Stimulated activated CD8-positive, alpha-beta memory T cell treated with anti-CD3 and anti-CD28 coated beads, Interleukin-12 subunit alpha, Interleukin-12 subunit beta, amount 100 ng/mL, for 1 hour (primary cell): ENCODE measurements around the gene TMTC4.
"Not testable (repeated sequence)": the region's sequence is repeated elsewhere in the genome, so short reads cannot be mapped to it uniquely, and the experiment has no call there.

Experiments used
- DNase-seq: peaks from one replicate; pipeline ENCODE4 v3.0.0-alpha.2; 2020; ENCODE audit warnings: low read depth

The TMTC4 gene

DNA sequence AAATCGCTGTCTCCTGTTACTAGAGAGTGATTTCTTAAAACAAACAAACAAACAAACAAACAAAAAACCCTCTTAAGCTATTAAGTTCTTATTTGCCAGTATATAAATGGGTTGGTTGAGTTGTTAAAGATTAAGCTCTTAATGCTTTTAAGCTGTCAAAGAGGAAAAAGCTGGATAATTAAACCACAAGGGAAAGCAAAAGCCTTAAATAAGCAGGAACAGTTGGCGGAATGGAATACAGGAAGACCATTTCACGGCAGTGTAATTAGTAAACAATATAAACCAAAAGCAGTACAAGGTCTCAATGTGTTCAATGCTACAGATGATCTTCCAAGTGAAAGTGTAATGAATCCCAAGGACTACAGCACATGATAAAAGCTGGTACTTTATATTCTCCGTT is 53.8 kb downstream of the TMTC4 start:
- no peak for DNase-seq

DNA sequence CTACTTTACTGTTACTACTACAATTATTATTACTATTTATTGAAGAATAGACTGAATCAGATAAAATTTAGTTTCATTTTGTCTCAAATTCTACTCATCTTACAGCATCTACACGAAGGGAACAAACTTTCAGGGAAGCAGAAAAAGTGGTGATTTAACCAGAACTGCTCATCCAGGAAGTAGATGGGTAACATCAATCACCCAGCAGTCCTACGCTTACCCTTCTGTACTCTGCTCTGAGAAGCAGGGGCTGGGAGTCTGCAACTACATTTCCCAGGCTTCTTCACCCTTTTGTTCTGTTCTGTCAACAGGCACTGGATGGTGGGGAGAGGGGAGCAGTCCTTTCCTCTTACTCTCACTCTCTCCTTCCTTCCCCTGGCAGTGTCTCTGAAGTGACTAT is 54.7 kb downstream of the TMTC4 start:
- no peak for DNase-seq

DNA sequence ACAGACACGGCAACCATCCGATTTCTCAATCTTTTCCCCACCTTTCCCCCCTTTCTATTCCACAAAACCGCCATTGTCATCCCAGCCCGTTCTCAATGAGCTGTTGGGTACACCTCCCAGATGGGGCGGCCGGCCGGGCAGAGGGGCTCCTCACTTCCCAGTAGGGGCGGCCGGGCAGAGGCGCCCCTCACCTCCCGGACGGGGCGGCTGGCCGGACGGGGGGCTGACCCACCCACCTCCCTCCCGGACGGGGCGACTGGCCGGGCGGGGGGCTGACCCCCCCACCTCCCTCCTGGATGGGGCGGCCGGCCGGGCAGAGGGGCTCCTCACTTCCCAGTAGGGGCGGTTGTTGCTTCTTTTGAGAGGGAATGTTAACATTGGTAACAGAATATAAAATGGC is 55.7 kb downstream of the TMTC4 start:
- not testable (repeated sequence) for DNase-seq

DNA sequence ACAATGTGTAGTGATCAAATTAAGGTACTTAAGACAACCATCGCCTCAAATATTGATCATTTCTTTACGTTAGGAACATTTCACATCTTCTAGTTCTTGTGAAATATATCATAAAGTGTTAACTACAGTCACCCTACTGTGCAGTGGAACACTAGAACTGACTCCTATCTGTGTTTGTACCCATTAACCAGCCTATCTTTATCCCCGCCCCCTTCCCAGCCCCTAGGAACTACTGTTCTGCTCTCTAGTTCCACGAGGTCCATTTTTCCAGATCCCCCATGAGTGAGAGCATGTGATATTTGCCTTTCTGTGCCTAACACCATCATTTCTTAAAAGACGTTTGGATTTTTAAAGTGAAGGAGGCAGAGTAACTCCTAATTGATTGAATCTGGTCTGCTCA is 61.6 kb downstream of the TMTC4 start:
- no peak for DNase-seq

DNA sequence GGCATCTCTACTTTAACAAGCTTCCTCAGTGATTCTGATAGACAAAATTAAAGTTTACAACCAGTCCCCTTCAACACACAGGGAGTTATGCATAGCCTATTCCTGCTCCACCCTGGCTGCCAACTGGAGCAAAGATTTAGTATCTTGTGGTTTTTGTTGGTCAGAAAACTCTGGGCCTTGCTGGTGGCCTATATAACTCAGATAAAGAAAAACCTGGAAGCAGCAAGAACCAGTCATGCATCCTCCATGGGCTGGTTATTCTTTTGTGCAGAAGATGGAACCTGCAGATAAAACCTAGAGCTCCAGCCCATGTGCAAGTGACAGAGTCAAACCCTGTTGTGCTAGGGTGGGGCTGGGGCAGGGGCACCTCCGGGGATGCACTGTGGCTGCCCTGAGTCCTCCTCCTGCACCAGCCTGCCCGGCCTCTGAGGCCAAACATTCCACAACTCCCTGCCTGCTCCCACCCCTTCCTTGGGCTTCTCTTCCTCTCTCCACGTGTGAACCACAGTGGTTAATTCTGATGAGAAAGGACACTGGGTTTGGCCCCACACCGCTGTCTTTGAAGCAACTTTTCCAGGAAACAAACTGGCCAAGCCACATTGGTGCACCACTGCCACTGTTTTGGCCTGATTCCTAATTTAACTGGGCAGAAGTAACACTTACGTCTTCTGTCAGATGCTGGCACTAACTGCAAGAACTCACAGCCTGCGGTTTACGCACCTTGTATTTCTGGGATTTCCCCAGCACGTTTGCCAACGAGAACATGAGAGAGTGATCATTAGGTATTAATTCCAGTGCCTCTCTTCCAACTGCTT is 62.7 kb downstream of the TMTC4 start:
- DNase-seq: no peak

DNA sequence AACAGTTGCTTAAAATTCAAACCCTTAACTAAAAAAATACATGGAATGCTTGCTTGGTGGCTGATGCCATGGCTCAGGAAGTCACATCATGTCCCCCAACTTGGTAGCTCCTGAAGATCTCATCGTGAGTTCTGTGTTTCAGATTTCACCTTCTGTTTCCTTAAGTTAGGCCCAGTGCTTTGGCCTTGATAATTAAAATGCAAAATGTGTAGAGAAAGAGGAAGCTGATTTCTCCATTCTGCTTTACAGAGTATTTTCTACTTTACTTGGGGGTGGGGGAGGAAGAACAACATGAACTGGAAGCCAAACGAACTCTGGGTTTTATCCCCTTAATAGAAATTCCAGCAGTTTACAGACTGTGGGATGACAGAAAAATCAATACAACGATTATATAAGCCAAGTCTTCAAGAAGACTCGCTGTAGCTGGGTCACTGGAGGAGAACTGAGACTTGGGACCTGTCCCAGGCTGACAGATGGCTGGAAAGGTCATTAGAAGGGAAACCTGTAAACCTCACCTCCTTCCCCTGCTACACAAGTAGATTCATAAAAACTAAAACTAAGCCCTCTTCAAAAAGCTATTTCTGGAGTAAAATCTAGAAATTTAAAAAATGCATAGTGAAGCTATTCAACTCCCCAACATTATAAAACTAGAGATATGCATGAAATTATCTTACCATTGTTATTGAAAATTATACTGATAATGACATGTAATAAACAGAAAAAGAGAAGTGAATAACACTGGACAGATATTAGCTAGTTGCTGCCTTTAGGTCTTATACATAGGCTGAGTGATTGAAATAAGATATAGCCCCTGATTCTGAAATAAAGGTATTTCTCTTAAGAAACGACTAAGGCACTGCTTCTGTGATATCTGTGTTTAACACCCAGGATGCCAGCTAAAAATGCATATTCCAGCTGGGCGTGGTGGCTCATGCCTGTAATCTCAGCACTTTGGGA is 63.9 kb downstream of the TMTC4 start:
- no peak for DNase-seq

DNA sequence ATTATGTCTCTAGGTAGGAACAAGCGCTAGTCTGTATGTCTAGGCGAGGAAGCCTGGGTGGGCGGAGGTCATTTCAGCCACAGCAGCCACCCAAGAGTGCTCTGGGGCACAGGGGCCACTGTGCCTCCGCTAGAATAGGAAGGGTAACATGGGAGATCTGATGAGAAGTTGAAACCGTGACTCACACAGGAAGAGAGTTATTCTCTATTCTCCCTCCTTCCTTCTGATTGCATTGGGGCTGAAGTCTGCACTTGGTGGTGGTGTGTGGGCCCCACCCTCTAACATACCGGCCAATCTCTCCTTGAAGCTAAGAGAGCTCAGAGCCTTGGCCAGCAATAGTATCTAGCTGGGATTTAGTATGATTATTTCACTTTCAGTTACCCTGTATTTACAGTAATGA is 65.7 kb downstream of the TMTC4 start:
- DNase-seq: no peak

DNA sequence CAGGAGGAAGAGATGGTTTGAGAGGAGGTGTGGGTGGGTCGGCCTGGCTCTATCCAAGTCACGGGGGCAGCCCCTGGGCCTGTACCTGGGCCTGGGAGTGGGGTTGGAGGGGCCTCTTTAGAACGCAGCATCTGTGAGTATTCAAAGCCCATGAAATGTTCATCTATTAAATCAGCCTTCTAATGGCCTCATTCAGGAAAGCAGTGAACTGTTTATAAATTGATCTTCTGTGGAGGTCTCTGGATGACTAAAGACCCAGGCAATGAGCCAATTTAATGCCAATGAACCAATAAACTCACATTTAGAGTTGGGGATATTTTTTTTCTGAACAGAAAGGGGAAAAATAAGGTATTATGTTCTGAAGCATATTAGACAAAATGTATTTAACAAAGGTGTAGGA is 66.1 kb downstream of the TMTC4 start:
- DNase-seq: no peak

DNA sequence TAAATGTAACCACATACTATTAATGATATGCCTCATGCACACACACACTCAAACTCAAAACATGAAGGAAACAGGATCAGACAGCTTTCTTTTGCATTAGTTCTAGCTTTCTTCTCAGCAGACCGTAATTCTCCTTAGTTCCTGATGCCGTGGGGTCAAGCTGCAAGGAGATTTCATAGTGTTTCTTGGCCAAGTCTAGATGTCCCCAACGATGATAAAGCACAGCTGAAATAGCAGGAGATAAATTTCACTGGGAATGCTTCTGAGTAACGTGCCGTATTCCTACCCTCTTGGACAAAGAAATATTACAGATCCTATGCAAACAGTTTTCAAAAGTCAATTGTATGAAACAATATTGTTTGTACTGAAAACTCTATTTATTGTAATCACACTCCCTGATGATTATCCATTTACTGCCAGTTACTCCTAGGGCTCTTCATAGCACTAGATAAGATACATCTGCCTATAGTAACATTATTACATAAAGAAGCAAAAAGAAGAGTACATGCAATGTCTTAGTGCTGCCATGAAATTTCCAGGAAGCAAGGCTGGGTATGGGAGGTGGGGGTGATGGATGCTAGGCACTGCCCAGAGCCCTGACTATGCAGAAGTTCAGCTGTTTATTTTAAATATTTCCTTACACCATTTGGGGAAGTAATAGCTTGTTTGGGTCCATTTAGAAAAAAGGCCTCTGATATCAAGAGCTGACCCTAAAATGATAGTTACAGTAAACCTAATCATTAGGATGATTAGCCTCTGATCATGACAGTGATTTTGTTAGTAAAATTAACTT is 69.5 kb downstream of the TMTC4 start:
- DNase-seq: no peak

DNA sequence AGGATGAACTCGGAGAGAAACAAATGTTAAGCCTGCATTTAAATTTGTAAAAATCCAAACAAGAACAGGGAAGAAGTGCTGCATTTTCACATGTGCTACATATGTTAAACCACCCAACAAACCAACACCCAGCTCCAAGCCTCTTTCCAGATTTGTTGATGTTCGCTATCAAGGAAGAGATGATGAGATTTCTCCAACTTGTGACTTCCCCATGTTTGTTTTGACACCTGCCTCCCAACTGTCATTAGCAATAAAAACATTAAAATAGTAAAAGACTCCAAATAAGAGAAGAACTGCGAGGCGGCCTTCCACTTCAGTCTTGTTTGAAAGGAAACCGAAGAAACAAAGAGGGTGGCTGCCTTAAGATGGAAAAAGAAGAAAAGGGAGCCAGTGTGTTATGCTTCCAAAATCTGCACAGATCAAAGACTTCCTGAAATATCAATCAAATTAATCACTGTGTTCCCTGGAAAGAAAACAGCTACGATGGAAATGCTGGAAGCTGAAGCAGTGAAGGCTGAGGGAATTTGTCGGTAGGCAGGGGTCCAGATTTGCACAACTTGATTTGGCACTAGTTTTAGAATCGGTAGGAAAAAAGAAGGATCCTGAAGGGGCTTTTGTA is 72.0 kb downstream of the TMTC4 start:
- DNase-seq: no peak

DNA sequence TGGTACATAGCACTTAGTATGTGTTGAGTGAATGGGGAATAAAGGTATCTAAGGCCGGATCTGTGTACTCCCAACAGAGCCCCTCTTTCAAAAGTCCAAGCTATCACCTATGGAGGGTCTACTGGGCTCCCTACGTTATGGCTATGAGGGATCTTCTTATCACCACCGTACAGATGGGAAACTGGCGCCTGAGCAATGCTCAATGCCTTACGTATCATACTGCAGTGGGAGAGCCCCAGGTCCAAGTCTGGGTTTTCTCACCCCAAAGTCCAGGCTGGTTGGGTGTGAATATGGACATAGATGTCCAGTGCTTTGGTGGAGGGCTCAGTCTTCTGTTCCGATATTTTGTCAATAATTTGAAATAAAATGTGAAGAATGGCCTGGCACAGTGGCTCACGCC is 72.9 kb downstream of the TMTC4 start:
- no peak for DNase-seq

DNA sequence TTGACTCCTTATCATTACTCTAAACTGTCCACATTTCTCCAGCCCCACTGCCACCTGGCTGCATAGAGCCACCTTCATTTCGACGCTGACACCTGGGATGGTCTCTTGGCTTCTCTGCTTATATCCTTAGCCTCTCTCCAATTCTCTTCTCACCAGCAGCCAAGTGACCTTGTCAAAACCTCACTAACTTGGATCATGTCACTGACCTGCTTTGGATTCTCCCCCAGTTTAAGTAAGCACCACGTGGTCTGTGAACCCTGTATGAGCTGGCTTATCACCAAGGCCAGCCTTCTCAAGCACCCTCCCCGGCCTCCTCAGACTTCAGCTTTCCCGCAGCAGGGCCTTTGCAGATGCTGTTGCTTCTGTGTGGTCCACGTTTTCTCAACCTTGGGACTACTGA is 73.7 kb downstream of the TMTC4 start:
- DNase-seq: no peak

DNA sequence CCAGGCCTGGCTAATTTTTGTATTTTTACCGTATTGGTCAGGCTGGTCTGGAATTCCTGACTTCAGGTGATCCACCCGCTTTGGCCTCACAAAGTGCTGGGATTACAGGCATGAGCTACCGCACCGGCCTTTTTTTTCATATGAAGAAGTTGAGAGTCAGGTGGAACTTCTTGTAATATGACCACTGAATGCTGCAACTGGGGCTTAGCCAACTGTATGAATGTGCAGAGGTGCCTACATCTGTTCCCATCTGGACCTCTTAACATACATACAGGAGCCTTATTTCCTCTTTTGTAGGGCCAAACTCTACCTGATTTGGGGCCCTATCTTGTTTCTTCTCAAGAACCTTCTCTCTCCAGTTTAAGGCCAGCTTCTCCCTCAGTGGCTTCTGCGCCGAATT is 74.1 kb downstream of the TMTC4 start:
- DNase-seq: no peak

DNA sequence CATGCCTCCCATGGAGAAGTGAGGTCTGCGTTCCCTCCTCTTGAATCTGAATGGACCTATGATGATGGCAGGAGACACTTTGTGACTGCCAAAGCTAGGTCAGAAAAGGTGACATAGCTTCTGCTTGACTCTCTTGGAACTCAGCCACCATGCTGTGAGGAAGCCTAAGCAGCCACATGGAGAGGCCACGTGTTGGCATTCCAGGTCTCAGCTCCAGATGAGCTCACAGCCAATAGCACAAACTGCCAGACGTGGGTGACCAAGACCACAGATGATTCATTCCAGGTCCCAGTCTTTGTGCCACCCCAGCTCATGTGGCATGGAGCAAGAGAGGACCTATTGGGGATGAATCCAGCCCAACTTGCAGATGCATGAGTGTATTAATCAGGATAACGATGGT is 77.3 kb downstream of the TMTC4 start:
- no peak for DNase-seq

DNA sequence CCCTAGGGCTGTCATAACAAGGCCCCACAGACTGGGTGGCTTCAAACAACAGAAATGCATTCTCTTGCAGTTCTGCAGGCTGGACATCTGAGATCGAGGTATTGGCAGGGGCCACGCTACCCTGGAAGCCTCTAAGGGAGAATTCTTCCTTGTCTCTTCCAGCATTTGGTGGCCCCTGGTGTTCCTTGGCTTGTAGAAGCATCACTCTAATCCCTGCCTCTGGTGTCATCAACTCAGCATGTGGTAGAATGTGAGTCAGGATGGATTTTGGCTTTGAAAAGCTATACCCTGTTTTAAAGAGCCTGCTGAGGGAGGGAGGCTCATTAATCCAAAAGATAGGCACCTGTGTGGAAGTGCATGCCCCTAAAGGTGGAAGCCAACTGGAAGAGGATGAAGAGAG is 78.1 kb downstream of the TMTC4 start:
- no peak for DNase-seq

DNA sequence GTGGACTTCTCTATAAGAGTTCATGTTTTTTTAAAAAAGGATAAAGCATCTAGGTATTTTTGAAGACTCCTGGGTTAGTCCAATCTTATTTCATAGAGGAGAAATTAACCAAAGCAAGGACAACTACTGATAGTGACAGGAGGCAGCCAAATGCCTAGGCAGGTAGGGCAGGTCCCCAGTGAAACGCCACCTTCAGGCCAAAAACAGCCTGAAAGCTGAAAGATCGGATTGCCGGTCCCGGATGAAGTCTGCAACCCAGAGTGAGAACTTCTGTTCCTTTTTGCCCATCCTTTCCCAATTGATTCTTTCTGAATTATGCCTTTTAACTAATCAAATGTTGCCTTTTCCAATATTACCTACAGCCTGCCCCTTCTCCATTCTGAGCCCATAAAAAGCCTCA is 79.9 kb downstream of the TMTC4 start:
- no peak for DNase-seq

DNA sequence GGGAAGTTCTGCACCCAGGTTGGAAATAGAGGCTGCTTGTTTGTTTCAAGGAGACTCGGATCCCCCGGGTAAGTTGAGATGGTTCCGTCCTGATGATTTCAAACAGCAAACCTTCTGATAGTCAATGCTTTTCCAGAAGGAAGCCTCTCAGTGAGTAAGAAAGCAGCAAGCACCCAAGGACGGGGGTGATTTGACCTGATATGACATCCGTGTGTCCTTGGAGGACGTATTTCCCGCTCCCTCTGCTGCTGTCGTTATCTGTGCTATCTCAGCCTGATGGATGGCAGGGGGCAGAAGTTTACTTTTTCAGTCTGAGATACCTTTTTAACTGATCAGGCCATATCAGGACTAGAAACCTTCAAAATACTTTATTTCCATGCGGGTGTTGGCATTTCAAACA is 80.3 kb downstream of the TMTC4 start:
- DNase-seq: no peak

DNA sequence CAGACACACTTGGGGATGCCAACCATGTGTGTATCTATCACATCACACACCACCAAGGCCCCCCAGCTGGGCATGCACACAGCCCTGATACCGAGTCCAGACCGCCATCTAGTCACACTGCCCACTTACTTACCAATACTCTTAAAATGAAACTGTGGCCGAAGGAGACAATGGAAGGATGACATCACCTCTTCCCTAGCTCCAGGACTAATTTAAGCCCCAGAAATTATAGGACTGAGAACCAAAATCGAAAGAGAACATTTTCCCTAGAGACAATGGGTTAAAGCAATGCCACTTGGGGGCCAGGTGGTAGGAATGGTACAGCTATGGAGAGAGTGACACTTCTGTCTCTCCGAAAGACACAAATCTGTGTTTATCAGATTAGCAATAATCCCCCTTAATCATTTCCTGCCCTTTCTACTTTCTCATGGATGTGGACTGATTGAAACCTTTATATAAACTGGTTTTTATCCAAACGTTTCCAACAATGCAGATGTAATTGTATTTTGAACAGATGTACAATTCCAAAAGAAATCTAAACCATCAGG is 85.3 kb downstream of the TMTC4 start:
- DNase-seq: no peak

DNA sequence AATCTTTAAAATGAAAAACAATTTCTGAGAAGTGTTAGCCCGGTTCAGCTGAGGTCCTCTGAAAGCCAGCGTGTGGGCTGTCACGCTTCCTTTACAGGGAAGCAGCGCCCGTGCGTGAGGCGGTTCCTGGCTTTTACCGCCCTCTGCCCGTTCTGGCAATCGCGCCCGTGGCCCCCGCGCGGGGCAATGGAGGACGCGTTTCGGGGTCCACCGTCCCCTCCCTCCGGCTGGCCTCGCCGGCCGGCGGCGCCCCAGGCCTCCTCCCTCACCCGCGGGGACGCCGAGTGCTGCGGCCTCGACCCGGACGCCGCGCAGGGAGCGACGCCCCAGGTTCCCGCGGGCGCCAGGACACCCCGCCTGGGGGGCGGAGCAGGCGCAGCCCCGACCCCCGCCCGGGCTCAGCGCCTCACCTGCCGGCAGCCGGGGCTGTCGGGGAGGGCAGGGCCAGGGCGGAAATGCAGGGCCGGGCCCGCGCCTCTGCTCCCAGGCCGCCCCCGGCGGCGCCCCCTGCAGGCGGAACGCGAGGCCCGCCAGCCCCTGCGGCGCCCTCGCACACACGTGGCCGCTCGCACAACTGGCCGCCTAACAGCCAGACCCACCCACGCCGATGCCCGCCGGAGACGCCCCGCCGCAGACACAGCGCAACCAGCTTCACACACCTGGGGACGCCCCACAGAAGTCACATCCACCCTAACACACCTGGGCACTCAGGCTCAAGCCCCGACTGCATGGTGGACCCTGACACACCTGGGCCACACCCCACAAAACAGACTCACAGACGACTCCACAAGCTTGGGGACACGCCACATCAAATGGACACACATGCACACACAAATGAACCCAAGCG is 86.0 kb downstream of the TMTC4 start, which contains the start of gene GGACT:
Gene GGACT (minus strand): TSS at position 459 of the 847 bp plus-strand sequence. CDS start 56,198 bp downstream, outside the sequence.
- DNase-seq: peak; percentile 68

DNA sequence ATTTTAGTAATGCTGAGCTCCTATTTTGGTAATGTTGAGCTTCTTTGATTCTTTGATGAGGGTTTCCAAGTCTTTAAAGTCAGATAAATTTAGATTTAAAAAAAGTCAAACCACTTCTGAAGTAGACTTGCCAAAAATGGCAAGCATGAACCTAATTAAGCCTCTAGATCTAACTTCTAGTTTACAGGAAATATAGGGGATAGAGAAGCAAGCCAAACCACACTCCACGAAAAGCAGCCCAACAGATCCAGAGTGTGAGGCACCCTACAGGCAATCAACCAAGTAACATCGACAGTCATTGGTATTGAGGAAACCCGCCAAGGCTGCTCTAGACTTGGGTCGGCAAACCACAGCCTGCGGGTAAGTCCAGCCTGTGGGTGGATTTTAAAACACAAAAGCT is 89.7 kb downstream of the TMTC4 start:
- DNase-seq: no peak

DNA sequence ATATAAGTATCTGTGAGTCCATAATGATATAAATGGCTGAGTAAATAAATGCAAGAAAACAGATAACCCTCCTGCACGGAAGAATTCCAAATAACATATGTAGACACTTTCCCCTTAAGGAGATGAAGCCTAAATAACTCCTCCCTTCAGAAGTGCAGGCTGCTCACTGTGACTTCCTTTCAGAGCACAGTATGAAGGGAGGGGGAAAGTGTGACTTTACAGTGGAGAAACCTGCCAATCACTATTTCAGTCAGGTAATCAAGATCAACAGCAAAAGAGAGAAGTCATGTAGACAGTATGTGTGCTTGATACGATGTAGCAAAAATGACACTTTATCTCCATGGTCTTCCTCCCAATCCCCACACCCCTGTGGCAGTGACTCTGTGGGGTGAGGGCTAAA is 93.1 kb downstream of the TMTC4 start:
- DNase-seq: no peak
